A673 (cell line): ENCODE measurements around the gene FSIP1. TPM values are rescaled to one million over a fixed set of nuclear protein-coding genes. Genes with fewer than 3 reads are reported as not detected.

Experiments
- BruUV-seq: library from RNA; stranded (reverse); fragments of 400-500 nt; replicated peaks from 2 replicates; lab custom pipeline; 2021; lab: Mats Ljungman, UMichigan
- CTCF ChIA-PET: fragments of 300-600 bp; sonication (Branson Sonifier 250); formaldehyde crosslinking; loops from one replicate; lab custom pipeline; 2022; ENCODE audit warnings: antibody characterized with exemption; lab: Charles Lee
- POLR2A ChIA-PET: fragments of 300-600 bp; sonication (Branson Sonifier 250); formaldehyde crosslinking; loops from one replicate; lab custom pipeline; 2022; ENCODE audit warnings: antibody characterized with exemption; ENCODE audit not compliant: low non-redundant PET; lab: Charles Lee
- DNase-seq: peaks from one replicate; pipeline ENCODE4 v3.0.0-alpha.2; 2015; ENCODE audit warnings: low spot score
- H3K27ac ChIP-seq: fragments of 200-600 bp; sonication (generic); 2 replicates; pipeline ENCODE4 v1.5.1; 2016; ENCODE audit warnings: mixed run types, low read depth, mild to moderate bottlenecking, mixed read lengths, antibody characterized with exemption, low read length; ENCODE audit not compliant: poor library complexity, severe bottlenecking
- H3K27me3 ChIP-seq: fragments of 200-600 bp; sonication (generic); replicated peaks from 2 replicates; pipeline ENCODE4 v1.6.1; 2017; ENCODE audit warnings: mixed run types, low read depth, mild to moderate bottlenecking, mixed read lengths, antibody characterized with exemption, low read length; ENCODE audit not compliant: insufficient read depth, poor library complexity
- H3K36me3 ChIP-seq: fragments of 200-600 bp; sonication (generic); 2 replicates; pipeline ENCODE4 v1.6.1; 2016; ENCODE audit warnings: mixed run types, mild to moderate bottlenecking, mixed read lengths, antibody characterized with exemption, low read length; ENCODE audit not compliant: insufficient read depth, poor library complexity, severe bottlenecking
- H3K4me1 ChIP-seq: fragments of 200-600 bp; sonication (generic); 2 replicates; pipeline ENCODE4 v1.6.1; 2017; ENCODE audit warnings: mixed run types, mild to moderate bottlenecking, mixed read lengths, antibody characterized with exemption, low read length; ENCODE audit not compliant: insufficient read depth, poor library complexity, severe bottlenecking
- H3K4me3 ChIP-seq: fragments of 200-600 bp; sonication (generic); 2 replicates; pipeline ENCODE4 v1.5.1; 2016; ENCODE audit warnings: low read depth, mixed run types, mild to moderate bottlenecking, mixed read lengths, low read length; ENCODE audit not compliant: poor library complexity, severe bottlenecking
- H3K9me3 ChIP-seq: fragments of 200-600 bp; sonication (generic); 2 replicates; pipeline ENCODE4 v1.6.1; 2016; ENCODE audit warnings: mixed run types, low read depth, mild to moderate bottlenecking, mixed read lengths, antibody characterized with exemption, low read length; ENCODE audit not compliant: poor library complexity, severe bottlenecking
- EZH2 ChIP-seq: fragments of 200-600 bp; sonication (generic); IDR thresholded peaks from 2 replicates; pipeline ENCODE4 v1.6.1; 2017; ENCODE audit warnings: borderline replicate concordance, low read depth, mild to moderate bottlenecking, mixed read lengths, antibody characterized with exemption, low read length; ENCODE audit not compliant: poor library complexity, severe bottlenecking
- intact Hi-C: fragments of 100-400 bp; cut with micrococcal nuclease; formaldehyde crosslinking; loops from one replicate; pipeline ENCODE4 v1.10.0; 2022; ENCODE audit not compliant: unreplicated experiment
- total RNA-seq: library from RNA; stranded (reverse); gene quantifications from 2 replicates; pipeline ENCODE4 v1.2.3, GENCODE V29; 2021
- TF ChIP-seq, protein P1 (sequence below): fragments of 300-800, 200-600 bp; sonication (generic); conservative IDR thresholded peaks from 2 replicates; pipeline ENCODE4 v1.5.1; 2017; ENCODE audit warnings: low read depth, mild to moderate bottlenecking, antibody characterized with exemption, low read length, moderate library complexity, mixed read lengths

The FSIP1 gene
- total RNA-seq, 1 experiment from 2014 or later, result 0.37 TPM

DNA sequence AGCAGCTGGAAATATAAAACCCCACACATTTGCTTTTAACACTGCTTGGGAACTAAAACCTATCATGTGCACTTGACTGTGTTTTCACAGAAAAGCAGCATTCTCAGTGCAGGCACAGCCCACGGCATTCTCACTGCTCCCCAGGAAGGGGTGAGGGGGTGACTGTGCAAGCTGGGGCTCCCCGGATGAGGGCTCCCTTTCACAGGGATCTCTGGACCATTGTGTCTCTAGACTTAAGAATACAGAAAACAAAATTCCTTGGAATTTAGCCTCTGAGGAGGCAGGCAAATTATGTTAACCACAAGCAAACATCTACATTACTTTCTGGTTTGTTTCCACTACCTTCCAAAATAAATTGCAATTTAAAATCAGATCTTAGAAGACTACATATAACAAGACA is 100.3 kb downstream of the FSIP1 start:
- no peak for DNase-seq
- H3K36me3 ChIP-seq, result no peaks in the 10 kb centered on the region
- BruUV-seq, result no TSS peak
- H3K27ac ChIP-seq, result no peak overlapping the region
- ChIA-PET POLR2A (no interaction called here), CTCF (no interaction called here)
- TF ChIP-seq EZH2, result no peak
- TF ChIP-seq, protein P1, sequence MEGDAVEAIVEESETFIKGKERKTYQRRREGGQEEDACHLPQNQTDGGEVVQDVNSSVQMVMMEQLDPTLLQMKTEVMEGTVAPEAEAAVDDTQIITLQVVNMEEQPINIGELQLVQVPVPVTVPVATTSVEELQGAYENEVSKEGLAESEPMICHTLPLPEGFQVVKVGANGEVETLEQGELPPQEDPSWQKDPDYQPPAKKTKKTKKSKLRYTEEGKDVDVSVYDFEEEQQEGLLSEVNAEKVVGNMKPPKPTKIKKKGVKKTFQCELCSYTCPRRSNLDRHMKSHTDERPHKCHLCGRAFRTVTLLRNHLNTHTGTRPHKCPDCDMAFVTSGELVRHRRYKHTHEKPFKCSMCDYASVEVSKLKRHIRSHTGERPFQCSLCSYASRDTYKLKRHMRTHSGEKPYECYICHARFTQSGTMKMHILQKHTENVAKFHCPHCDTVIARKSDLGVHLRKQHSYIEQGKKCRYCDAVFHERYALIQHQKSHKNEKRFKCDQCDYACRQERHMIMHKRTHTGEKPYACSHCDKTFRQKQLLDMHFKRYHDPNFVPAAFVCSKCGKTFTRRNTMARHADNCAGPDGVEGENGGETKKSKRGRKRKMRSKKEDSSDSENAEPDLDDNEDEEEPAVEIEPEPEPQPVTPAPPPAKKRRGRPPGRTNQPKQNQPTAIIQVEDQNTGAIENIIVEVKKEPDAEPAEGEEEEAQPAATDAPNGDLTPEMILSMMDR, result no peak
- no peaks in the 10 kb centered on the region for H3K9me3 ChIP-seq
- no peaks in the 10 kb centered on the region for H3K27me3 ChIP-seq
- intact Hi-C loops, result loop anchor here (10.0 kb wide), 2 partner anchors 192 to 592 kb away; no protein-coding TSS in a partner anchor
- no peak overlapping the region for H3K4me3 ChIP-seq
- H3K4me1 ChIP-seq, result no peaks in the 10 kb centered on the region

DNA sequence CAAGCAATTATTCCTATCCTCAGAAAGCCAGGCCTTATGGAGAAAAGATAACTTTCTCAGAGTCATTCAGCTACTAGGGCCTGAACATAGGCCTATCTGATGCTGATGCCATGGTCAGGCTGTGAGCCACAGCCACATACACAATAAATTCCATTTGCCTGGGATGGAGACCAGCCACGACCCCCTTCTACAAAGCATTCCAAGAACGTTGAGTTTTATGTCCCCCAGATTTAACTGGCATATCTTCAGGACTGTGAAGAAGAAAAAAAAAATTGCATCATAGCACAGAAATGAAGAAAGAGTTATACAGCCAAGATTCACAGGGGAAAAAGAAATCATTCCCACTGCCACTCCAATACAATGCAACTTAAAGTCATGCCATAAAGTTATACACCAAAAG is 101.8 kb downstream of the FSIP1 start:
- CTCF ChIA-PET, result no interaction called here
- Histone ChIP-seq H3K27ac (no peak overlapping the region), H3K27me3 (no peaks in the 10 kb centered on the region), H3K4me3 (no peak overlapping the region), H3K4me1 (no peaks in the 10 kb centered on the region), H3K9me3 (no peaks in the 10 kb centered on the region), H3K36me3 (no peaks in the 10 kb centered on the region)
- intact Hi-C loops, result loop anchor here (10.0 kb wide), 2 partner anchors 194 to 594 kb away; no protein-coding TSS in a partner anchor
- TF ChIP-seq EZH2, result no peak
- TF ChIP-seq, protein P1, result no peak
- DNase-seq, result no peak
- no TSS peak for BruUV-seq
- POLR2A ChIA-PET, result no interaction called here

DNA sequence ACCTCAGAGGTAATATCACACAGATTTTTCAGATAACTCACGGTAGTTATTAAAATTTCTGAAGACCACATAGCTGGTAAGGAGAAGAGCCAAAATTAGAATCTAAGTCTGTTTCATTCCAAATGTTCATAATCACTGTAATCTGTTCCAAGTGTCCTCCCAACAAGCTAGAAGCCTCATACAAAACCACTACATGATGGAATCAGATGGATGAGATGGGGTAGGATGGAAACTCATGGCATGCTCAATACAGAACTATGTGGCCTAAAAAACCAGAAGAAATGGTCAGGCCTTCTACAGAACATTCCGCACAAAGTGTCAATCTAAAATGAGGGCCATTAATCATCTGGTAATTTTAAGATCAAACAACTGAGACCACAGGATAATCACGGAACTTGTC is 110.0 kb downstream of the FSIP1 start:
- H3K27ac ChIP-seq, result no peak overlapping the region
- intact Hi-C loops, result no loop called here
- H3K9me3 ChIP-seq, result no peaks in the 10 kb centered on the region
- no peaks in the 10 kb centered on the region for H3K36me3 ChIP-seq
- H3K27me3 ChIP-seq, result no peaks in the 10 kb centered on the region
- H3K4me3 ChIP-seq, result no peak overlapping the region
- TF ChIP-seq, protein P1, result no peak
- TF ChIP-seq EZH2, result no peak
- ChIA-PET CTCF (no interaction called here), POLR2A (no interaction called here)
- DNase-seq, result no peak
- BruUV-seq, result no TSS peak
- H3K4me1 ChIP-seq, result no peaks in the 10 kb centered on the region
